ENCODE data around the gene PDE6D. TPM values are rescaled to one million over a fixed set of nuclear protein-coding genes. Genes with fewer than 3 reads are reported as not detected.
"Not testable (repeated sequence)": the region's sequence is repeated elsewhere in the genome, so short reads cannot be mapped to it uniquely, and the experiment has no call there.

Gene PDE6D
- total RNA-seq, 1 donor from 2014 or later: 34.8 TPM

DNA sequence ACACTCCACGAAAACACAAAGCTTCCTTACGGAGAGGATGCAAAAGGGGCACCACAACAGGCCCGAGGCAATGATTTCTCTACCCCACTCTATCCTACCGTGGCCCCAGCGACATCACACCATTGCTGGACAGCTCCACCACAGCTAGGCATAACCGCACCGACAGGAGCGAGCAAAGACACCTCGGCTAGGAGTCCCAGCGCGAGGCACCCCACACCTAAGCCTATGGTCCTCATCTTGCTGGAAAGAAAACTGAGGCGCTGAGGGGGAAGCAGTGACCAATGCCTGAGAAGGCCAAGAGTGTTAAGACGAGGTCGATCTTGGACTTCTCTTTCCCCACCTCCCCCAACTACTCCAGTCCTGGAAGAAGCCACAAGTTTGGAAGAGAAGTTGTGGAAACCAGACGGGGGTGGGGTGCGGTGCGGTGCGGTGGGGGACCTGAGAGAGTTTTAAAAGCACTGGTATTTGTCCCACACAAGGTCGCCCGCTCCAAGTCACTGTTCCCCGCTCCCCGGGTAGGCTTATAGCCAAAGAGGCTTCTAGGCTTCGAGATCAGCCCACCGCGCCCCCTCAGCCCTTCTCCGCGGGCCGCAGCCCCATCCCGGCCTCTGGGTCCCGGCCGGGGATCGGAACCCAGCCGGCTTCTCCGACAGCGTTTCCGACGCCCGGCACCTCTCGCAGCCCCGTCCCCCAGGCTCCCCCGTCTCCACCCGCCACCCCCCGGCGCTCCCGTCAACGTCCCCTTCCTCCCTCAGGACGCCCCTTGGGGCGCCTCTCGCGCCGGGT, 766 bp downstream of the PDE6D start:
- intact Hi-C loops (cut with micrococcal nuclease): loop anchor here (5.0 kb wide), 2 partner anchors 182 to 537 kb away; partner anchors contain the start of gene DIS3L2

DNA sequence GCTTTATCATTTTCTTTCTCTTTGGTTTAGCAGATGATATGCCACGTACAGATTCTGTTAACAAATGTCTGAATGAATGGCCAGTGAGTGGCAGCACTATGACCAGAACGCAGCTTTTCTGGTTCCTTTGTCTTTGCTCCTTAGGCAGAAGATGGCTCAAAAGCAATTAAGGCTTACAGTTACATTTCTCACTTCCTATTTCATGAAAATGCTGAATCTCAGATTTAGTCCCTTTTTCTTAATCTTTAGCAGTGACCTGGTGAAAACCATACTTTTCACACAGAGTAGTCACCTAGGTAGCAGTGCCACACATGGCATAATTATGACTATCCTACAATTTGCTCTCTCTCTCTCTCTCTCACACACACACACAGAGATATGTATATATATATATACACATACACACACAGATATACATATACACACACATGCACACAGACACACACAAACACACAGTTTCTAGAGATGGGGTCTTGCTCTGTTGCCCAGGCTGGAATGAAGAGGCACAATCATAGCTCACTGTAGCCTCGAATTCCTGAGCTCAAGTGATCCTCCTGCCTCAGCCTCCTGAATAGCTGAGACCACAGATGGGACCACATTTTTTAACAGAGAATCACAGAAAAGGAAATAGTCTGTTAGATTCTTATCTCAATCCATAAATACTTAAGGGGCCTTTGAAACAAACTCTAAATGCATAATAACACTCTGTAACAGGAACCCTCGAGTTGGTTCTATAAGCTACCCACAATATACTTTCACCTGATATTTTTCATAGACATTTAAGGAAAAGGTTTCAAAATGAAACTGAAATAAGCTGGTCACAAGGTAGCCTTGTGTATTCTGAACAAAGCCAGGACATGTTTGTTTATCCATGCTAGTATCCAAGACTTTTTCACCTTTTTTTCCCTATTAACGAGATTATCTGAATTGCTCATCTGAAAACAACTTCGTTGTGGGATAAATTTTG, 11.6 kb downstream of the PDE6D start:
- intact Hi-C loops (cut with micrococcal nuclease): no loop called here

DNA sequence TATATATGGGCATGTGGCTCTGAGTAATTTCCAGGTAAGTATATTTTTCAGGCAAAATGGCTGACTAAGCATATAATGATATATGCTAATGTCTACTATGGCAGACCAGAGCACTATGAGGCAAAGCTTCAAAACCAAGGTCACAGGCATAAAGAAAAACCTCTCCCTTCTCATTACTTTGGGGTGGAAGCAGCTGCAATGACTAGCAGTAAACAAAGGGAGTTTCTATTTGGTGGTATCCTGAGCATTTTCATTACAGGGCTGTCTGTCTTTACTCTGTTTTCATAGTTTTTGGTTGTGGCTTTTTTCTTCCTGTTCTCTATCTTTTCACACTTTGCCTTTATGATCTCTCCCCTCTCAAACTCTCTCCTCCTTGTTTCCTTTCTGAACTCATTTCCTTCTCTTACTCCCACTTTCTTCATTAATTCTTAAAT, 15.6 kb downstream of the PDE6D start:
- intact Hi-C loops (cut with micrococcal nuclease): no loop called here

DNA sequence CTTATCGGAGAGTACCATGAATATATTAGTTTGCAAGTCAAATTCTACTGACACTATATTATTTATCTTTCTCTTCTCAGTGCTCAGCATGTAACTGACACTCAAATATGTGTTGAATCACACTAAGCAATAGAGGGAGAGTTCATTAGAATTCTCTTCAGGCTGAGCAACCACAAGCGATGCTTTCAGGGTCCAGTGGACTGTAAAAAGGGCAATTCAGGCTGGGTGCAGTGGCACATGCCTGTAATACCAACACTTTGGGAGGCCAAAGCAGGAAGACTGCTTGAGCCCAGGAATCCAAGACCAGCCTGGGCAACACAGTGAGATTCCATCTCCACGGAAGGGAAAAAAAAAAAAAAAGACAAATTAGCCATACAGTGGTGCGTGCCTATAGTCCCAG, 16.3 kb downstream of the PDE6D start:
- intact Hi-C loops (cut with micrococcal nuclease): no loop called here

DNA sequence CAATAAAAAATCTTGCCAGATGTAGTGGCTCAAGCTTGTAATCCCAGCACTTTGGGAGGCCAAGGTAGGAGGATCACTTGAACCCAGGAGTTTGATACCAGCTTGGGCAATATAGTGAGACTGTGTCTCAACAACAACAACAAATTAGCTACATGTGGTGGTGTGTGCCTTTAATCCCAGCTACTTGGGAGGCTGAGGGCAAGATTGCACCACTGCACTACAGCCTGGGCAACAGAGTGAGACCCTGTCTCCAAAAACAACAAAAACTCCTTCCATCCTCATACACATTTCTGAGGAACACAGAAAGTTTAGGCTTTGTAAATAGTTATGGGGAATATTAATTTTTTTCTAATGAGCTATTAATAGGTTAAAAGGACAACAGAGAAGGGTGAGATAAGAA, 17.0 kb downstream of the PDE6D start:
- intact Hi-C loops (cut with micrococcal nuclease): no loop called here

DNA sequence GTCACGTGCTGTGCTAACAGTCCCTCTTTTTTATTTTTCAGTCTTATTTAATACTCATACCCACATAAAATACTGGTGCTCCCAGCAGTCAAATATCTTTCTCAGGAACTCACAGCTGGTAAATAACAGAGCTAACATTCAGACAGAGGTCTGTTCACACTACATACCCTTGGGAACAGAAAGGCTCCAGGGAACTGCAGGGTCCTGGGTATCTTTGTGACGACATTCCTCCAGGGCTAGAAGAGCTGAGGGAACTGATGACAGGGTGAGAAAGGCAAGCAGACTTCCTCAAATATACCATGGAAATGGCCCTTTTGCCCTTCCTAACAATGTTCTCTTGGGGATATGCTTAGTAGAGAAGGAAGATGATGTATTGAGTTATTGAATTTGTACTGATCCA, 19.3 kb downstream of the PDE6D start:
- intact Hi-C loops (cut with micrococcal nuclease): no loop called here

DNA sequence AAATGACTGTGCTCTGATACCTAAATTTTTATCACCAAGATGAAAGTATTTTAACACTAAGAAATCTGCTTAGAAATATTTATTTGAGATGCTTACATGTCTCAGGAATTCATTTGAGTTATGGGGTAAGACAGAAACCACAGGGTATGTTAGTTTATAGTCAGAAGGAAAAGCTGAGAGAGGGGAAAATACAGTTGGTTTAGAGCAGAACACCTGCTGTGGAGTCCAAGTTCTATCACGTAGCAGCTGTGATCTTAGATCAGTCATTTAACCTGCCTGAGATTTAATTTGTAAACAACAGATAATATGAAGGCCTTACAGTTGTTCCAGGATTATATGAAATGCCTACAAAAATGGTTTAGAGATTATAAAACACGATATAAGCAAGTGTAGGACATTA, 29.0 kb downstream of the PDE6D start:
- intact Hi-C loops (cut with micrococcal nuclease): no loop called here

DNA sequence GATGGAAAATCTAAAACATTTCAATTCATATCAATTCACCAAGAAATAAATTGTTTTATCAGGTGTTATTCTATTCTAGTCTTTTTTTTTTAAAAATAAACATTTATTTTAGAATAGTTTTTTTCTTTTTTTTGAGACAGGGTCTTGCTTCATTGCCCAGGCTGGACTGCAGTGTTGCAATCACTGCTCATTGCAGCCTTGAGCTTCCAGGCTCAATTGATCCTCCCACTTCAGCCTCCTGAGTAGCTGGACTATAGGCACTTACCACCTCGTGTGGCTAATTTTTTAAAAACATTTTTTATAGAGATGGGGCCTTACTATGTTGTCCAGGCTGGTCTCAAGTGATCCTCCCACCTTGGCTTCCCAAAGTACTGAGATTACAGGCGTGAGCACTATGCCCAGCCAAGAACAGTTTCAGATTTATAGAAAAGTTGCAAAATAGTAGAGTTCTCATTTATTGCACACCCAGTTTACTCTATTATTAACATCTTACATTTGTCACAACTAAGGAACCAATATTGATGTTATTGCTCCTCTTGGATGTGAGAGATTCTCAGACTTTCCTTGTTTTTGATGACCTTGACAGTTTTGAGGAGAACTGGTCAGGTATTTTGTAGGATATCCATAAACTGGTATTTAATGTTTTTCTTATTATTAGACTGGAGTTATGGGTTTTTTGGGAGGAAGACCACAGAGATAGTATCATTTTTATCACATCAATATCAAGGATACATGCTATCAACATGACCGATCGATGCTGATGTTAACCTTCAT, 29.9 kb downstream of the PDE6D start:
- intact Hi-C loops (cut with micrococcal nuclease): no loop called here

DNA sequence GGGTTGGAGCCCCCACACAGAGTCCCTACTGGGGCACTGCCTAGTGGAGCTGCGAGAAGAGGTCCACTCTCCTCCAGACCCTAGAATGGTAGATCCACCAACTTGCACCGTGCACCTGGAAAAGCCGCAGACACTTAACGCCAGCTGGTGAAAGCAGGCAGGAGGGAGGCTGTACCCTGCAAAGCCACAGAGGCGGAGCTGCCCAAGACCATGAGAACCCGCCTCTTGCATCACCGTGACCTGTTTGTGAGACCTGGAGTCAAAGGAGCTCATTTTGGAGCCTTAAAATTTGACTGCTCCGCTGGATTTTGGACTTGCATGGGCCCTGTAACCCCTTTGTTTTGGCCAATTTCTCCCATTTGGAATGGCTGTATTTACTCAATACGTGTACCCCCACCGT, 32.1 kb downstream of the PDE6D start:
- intact Hi-C loops (cut with micrococcal nuclease): not testable (repeated sequence)

DNA sequence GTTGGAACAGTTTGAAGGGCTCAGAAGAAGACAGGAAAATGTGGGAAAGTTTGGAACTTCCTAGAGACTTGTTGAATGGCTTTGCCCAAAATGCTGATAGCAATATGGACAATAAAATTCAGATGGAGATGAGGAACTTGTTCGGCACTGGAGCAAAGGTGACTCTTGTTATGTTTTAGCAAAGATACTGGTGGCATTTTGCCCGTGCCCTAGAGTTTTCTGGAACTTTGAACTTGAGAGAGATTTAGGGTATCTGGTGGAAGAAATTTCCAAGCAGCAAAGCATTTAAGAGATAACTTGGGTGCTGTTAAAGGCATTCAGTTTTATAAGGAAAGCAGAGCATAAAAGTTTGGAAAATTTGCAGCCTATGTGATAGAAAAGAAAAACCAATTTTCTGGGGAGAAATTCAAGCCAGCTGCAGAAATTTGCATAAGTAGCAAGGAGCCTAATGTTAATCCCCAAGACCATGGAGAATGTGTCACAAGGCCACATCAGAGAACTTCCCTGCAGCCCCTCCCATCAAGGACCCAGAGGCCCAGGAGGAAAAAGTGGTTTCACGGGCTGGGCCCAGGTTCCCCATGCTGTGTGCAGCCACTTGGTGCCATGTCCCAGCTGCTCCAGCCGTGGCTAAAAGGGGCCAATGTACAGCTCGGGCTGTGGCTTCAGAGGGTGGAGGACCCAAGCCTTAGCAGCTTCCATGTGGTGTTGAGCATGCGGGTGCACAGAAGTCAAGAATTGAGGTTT, 32.8 kb downstream of the PDE6D start:
- intact Hi-C loops (cut with micrococcal nuclease): not testable (repeated sequence)

DNA sequence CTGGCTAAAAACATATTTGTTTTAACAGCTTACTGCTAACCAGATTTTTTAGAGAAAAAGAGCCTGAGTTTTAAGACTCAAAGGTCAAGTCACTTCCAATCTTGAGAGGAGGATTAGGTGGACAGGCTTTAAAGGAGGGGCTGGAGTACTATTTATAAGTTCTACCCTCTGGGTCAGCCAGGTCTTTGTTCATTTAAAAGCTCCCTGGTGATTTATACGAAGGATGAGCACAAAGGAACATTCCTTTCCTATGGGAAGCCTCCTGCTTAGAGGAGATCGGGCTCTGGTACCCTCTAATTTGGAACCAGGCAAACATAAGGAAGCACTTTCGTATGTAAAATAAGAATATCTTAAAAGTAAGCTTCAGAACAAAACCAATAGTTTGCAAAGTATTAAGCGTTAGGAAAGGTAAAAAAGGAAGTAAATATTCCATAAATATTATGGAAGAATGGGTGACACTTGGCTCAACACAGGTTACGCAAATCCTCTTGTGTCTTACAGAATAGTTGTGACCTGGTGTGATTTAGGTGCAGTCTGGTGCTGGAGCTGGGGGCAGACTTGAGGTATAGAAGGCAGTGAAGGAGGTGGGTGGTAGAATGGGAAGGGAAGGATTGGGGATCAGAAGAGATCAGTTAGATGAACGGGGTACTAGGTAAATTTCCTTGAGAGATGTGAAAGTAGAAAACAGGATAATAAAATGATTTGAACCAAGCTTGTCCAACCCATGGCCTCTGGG, 35.6 kb downstream of the PDE6D start:
- intact Hi-C loops (cut with micrococcal nuclease): no loop called here

DNA sequence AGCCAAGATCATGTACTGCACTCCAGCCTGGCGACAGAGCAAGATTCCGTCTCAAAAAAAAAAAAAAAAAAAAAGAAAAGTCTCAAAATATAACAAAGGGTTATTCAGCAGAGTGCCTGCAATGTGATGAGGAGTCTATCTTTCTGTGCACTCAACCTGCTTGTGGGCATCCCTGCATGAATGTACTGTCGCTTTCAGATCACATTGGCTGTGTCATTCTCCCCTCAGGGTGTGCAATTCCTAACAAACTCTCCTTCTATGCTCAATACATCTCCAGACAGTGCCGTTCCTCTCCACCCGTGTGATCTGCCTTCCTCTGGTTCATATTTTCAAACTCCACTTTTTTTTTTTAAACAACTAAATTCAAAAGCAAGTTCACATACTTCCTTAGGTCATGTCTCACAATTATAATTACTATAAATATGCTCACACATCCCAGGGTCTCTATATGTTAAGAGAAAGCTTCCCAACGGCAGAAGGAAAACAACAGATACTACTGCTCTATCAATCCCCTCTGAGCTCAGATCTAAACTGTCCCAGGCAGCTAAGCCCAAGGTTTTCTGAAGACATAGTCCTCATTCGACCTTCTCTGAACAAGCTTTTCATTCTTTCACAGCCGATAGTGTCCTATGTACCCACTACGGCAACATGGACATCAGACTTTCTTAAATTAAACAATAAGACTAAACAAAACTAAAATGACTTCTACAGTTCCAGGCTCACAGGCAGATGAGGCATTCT, 37.5 kb downstream of the PDE6D start:
- intact Hi-C loops (cut with micrococcal nuclease): no loop called here

DNA sequence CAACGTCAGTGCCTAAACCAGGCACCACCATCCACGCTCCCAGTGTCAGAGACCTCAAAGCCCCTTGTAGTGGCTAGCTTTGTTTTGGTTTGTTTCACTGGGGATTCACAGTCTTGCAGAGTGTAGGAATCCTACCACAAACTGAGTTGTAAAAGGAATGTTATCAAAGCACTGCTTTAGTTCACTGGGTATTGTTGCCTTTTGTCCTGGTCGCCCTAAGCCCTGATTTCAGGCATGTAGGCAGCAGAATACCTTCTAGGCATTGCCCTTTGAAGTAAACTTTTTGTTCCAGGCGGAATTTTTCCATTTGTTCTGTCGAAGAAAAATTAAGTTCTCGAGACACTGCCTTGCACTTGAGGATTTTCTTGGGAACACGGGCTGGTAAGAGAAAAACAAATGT, 43.3 kb downstream of the PDE6D start:
- intact Hi-C loops (cut with micrococcal nuclease): no loop called here

DNA sequence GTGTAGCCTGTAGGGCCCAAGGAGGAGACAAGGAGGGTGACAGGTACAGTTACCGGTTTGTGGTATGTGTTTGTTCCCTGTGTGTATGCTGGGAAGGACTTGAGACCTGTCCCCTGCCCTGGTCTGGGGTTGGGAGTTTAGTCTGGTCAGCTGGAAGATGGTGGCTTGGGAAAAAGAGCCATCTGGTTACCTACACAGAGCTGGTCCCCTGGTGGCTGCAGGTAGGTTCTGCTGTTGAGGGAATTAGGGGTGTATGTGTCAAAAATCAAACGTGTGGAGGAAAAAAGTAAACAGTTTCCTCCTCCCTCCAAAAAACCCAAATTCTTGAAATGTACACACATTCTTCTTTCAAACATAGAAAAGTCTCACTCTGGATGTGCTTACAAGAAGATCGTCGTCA, 48.5 kb downstream of the PDE6D start:
- intact Hi-C loops (cut with micrococcal nuclease): no loop called here

DNA sequence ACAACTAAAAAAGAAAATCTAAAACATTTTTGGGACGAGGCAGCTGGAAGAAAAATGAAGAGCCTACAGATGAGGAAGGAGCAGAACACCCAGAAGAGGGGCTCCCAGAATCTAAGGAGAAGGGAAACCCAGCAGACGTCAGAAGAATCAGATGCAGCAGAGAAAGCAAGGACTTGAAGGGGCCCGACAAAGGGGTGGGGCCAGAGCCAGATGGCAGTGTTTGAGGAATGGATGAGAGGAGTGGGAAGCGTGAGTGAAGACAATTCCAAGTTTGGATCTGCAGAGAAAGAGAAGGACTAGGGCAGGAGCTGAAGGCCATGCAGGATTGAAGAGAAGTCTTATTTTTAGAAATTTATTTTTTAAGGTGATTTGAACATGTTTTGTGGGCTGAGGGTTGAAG, 53.5 kb downstream of the PDE6D start:
- intact Hi-C loops (cut with micrococcal nuclease): no loop called here

DNA sequence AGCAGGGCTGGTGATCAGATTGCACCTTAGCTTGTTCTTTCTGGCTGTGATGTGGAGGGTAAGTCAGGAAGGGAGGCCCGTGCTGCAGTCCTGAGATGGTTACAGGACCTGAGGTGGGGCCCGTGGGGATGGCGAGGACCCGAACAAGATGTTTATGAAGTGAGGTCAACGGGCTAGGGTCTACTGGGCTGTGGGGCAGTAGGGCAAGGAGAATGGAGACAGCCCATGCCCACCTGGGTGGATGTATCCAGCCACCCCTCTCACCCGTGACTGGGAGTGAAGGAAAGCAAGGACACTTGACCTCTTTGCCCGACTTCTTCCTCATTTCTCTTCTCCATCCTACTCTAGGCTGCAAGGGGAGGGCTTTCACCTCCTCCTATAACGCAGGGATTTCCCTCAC, 54.8 kb downstream of the PDE6D start:
- intact Hi-C loops (cut with micrococcal nuclease): no loop called here

DNA sequence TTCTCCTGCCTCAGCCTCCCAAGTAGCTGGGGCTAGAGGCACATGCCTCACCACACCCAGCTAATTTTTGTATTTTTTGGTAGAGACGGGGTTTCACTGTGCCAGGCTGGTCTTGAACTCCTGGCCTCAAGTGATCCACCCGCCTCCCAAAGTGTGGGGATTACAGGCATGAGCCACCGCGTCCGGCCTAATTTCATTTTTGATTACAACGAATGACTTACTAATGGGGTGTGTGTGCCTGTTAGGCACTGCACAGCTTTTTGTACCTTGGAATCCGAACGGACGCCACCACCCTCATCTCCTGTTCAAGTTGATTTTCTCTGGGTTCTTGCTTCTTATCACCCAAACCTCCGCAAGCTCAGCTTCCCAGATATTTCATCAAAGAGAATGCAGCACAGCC, 55.6 kb downstream of the PDE6D start:
- intact Hi-C loops (cut with micrococcal nuclease): no loop called here

DNA sequence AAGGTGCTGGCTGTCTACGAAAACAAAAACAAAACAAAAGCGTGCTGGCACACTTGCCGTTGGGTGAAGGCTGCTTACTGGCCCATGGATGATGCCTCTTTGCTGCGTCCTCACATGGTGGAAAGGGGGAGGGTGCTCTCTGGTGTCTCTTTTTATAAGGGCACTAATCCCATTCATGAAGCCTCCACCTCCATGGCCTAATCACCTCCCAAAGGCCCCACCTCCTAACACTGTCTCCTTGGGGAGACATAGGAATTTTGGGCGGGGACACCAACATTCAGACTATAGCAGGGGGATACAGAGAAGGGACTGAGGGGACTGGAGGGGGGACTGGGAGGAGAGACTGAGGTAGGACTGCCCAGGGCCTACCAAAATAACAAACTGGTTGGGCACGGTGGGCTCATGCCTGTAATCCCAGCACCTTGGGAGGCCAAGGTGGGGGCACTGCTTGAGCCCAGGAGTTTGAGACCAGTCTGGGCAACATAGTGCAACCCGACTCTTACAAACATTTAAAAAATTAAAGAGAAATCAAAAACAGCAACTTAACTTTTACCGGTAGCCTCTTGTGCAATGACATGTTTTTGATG, 58.3 kb downstream of the PDE6D start:
- intact Hi-C loops (cut with micrococcal nuclease): no loop called here

Data from T-helper 2 cell treated with Interferon-gamma antibody and Interleukin-4, amounts not matched to agents 100 ng/mL and 5 ng/mL, for 36 hours (primary cell).